ENCODE data around the gene OR11L1. TPM values are rescaled to one million over a fixed set of nuclear protein-coding genes. Genes with fewer than 3 reads are reported as not detected.

The OR11L1 gene
- polyA plus RNA-seq, 3 donors = not detected

DNA sequence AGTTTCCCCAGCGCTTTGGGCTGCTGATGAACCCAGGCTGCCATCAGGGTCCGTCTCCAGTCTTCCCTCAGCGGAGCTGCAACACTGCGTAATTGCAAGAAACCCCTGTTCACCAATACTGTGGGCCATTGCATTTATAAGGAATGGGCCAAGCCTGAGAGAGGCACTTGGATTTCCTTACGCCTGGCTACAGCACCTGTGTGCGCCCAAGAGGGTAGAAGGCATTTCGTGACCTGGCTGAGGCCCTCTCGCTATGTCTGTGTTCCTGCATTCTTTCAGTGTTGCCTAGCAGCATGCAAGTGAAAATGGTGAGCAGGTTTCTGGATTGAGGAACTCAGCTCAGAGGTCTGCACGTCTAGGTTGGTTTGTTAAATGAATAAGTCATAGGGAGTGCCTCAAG, 41.6 kb upstream of the OR11L1 start:
- Histone ChIP-seq H3K27me3 (ENCODE audit: control insufficient read depth in 2 of 2, insufficient read depth in 2 of 2, low read length in 2 of 2) (no peaks in the 10 kb centered on the region), H3K27ac (ENCODE audit: low read depth in 1 of 2, low read length in 2 of 2) (no peak overlapping the region), H2AFZ (ENCODE audit: insufficient read depth, low read depth, low read length, poor library complexity, severe bottlenecking) (no peak overlapping the region), H3K4me2 (replicated peaks; ENCODE audit: extremely low read depth, low read length, poor library complexity, severe bottlenecking) (no peak overlapping the region), H3K36me3 (replicated peaks in 1 of 2; ENCODE audit: control insufficient read depth in 1 of 2, insufficient read depth in 2 of 2, low read length in 2 of 2) (no peaks in the 10 kb centered on the region), H3K9ac (ENCODE audit: insufficient read depth, low read length, poor library complexity, severe bottlenecking) (no peak overlapping the region), H4K20me1 (ENCODE audit: insufficient read depth, low read length) (no peaks in the 10 kb centered on the region), H3K4me3 (replicated peaks in 1 of 3; ENCODE audit: low read depth in 2 of 3, low read length in 3 of 3) (no peak overlapping the region), H3K9me3 (replicated peaks in 1 of 2; ENCODE audit: control insufficient read depth in 1 of 2, insufficient read depth in 1 of 2, low read length in 2 of 2) (no peaks in the 10 kb centered on the region), H3K79me2 (ENCODE audit: insufficient read depth, low read length) (no peaks in the 10 kb centered on the region), H3K4me1 (ENCODE audit: control insufficient read depth in 1 of 2, insufficient read depth in 2 of 2, low read length in 2 of 2) (no peaks in the 10 kb centered on the region)
- no peak for DNase-seq
- no peak overlapping the region for H3K27ac Mint-ChIP-seq
- intact Hi-C loops (cut with micrococcal nuclease) = no loop called here
- H3K4me3 Mint-ChIP-seq = no peak overlapping the region
- 97% methylated on average over 6 of the region's 9 CpGs for WGBS (ENCODE audit: insufficient coverage)
- TF ChIP-seq, protein P1, sequence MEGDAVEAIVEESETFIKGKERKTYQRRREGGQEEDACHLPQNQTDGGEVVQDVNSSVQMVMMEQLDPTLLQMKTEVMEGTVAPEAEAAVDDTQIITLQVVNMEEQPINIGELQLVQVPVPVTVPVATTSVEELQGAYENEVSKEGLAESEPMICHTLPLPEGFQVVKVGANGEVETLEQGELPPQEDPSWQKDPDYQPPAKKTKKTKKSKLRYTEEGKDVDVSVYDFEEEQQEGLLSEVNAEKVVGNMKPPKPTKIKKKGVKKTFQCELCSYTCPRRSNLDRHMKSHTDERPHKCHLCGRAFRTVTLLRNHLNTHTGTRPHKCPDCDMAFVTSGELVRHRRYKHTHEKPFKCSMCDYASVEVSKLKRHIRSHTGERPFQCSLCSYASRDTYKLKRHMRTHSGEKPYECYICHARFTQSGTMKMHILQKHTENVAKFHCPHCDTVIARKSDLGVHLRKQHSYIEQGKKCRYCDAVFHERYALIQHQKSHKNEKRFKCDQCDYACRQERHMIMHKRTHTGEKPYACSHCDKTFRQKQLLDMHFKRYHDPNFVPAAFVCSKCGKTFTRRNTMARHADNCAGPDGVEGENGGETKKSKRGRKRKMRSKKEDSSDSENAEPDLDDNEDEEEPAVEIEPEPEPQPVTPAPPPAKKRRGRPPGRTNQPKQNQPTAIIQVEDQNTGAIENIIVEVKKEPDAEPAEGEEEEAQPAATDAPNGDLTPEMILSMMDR (IDR thresholded peaks at IDR 0.05) = no peak
- no peaks in the 10 kb centered on the region for H3K4me1 Mint-ChIP-seq
- H3K36me3 Mint-ChIP-seq = peaks cover 0 to 3% of the 10 kb centered on the region in 2 donors
- no peaks in the 10 kb centered on the region for H3K27me3 Mint-ChIP-seq (ENCODE audit: low read depth in 3 of 3)
- H3K9me3 Mint-ChIP-seq = peaks cover 0 to 6% (median 0%) of the 10 kb centered on the region in 7 donors

DNA sequence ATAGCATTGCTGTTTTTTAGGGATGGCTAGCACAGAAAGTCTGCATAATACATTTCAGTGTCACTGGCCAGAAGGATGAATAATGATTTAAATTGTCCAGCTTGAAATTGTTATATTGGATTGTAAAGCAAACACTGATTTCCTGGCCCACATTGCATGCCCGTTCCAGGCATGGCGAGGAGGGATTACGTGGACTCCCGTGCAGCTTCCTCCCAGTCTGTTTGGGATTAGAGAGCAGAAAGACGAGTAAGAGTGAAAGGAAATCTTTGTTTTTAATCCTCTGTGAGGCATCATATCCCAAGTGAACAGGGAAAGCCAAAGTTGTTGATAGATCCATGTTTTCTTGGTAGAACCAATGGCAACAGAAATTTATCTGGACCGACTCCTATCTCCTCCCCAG, 23.7 kb upstream of the OR11L1 start:
- DNase-seq = no peak
- peak overlapping the region in 1 of 7 donors; percentile 35 for H3K27ac Mint-ChIP-seq
- Histone ChIP-seq H3K9me3 (replicated peaks in 1 of 2; ENCODE audit: control insufficient read depth in 1 of 2, insufficient read depth in 1 of 2, low read length in 2 of 2) (peaks cover 0 to 3% of the 10 kb centered on the region in 2 donors), H3K4me1 (ENCODE audit: control insufficient read depth in 1 of 2, insufficient read depth in 2 of 2, low read length in 2 of 2) (no peaks in the 10 kb centered on the region), H3K79me2 (ENCODE audit: insufficient read depth, low read length) (no peaks in the 10 kb centered on the region), H3K27me3 (ENCODE audit: control insufficient read depth in 2 of 2, insufficient read depth in 2 of 2, low read length in 2 of 2) (no peaks in the 10 kb centered on the region), H3K27ac (ENCODE audit: low read depth in 1 of 2, low read length in 2 of 2) (no peak overlapping the region), H3K4me3 (replicated peaks in 1 of 3; ENCODE audit: low read depth in 2 of 3, low read length in 3 of 3) (no peak overlapping the region), H3K36me3 (replicated peaks in 1 of 2; ENCODE audit: control insufficient read depth in 1 of 2, insufficient read depth in 2 of 2, low read length in 2 of 2) (peaks cover 7 to 54% of the 10 kb centered on the region in 2 donors), H4K20me1 (ENCODE audit: insufficient read depth, low read length) (no peaks in the 10 kb centered on the region), H3K4me2 (replicated peaks; ENCODE audit: extremely low read depth, low read length, poor library complexity, severe bottlenecking) (no peak overlapping the region), H3K9ac (ENCODE audit: insufficient read depth, low read length, poor library complexity, severe bottlenecking) (no peak overlapping the region), H2AFZ (ENCODE audit: insufficient read depth, low read depth, low read length, poor library complexity, severe bottlenecking) (no peak overlapping the region)
- H3K36me3 Mint-ChIP-seq = peaks cover 11 to 50% of the 10 kb centered on the region in 2 donors
- H3K27me3 Mint-ChIP-seq (ENCODE audit: low read depth in 3 of 3) = peaks cover 0 to 3% (median 3%) of the 10 kb centered on the region in 3 donors
- no peaks in the 10 kb centered on the region for H3K4me1 Mint-ChIP-seq
- TF ChIP-seq, protein P1 (IDR thresholded peaks at IDR 0.05) = no peak
- peaks cover 0 to 9% (median 3%) of the 10 kb centered on the region in 7 donors for H3K9me3 Mint-ChIP-seq
- WGBS (ENCODE audit: insufficient coverage) = 100% methylated on average over 4 of the region's 6 CpGs
- intact Hi-C loops (cut with micrococcal nuclease) = no loop called here
- no peak overlapping the region for H3K4me3 Mint-ChIP-seq

Data from CD14-positive monocyte (primary cell).